Posterior cingulate gyrus (tissue), 11 donors: ENCODE data around the gene TMEM72.

Experiments used
- DNase-seq, 10 donors: peaks; one replicate each; pipeline versions ENCODE4 v3.0.0 to v3.0.0-alpha.2; 2020 to 2021; ENCODE audit warnings: mixed read lengths in 3 of 10
- intact Hi-C: fragments of 100-400 bp; cut with DNase I; formaldehyde crosslinking; loops from one replicate; pipeline ENCODE4 v1.15.1; 2023

Gene TMEM72

GRCh38 chr10:44962870-44963738 lies 52.0 kb downstream of the TMEM72 start:
- DNase-seq: peak in 5 of 10 donors; percentile 38 to 91 (median 81)
- intact Hi-C loops: no loop called here

GRCh38 chr10:44963772-44964633 lies 52.9 kb downstream of the TMEM72 start:
- peak; percentile 84 to 99 (median 94) for DNase-seq
- intact Hi-C loops: no loop called here

- no peak for DNase-seq
- intact Hi-C loops: no loop called here
Observed at GRCh38 chr10:44965104-44965503, 54.0 kb downstream of the TMEM72 start.

GRCh38 chr10:44965651-44966097 lies 54.5 kb downstream of the TMEM72 start:
- intact Hi-C loops: no loop called here
- peak in 4 of 10 donors; percentile 13 to 72 (median 35) for DNase-seq

GRCh38 chr10:44966129-44966815 lies 55.1 kb downstream of the TMEM72 start:
- peak in 2 of 10 donors; percentile 3 to 9 for DNase-seq
- intact Hi-C loops: no loop called here

GRCh38 chr10:44966816-44967509 lies 55.8 kb downstream of the TMEM72 start:
- DNase-seq: peak in 3 of 10 donors; percentile 8 to 58 (median 16)
- intact Hi-C loops: no loop called here

- intact Hi-C loops: no loop called here
- DNase-seq: peak in 3 of 10 donors; percentile 11 to 52 (median 18)
Observed at GRCh38 chr10:44967616-44968015, 56.5 kb downstream of the TMEM72 start.

- intact Hi-C loops: no loop called here
- peak in 5 of 10 donors; percentile 17 to 89 (median 69) for DNase-seq
Observed at GRCh38 chr10:44968091-44968490, 57.0 kb downstream of the TMEM72 start.

- peak in 3 of 10 donors; percentile 15 to 39 (median 36) for DNase-seq
- intact Hi-C loops: no loop called here
Observed at GRCh38 chr10:44968500-44969400, 57.6 kb downstream of the TMEM72 start.

- peak in 3 of 10 donors; percentile 53 to 82 (median 74) for DNase-seq
- intact Hi-C loops: loop anchor here (5.0 to 10.0 kb wide), 2 partner anchors 93 to 585 kb away; partner anchors contain the start of gene CXCL12
Observed at GRCh38 chr10:44969854-44970253, 58.7 kb downstream of the TMEM72 start.

GRCh38 chr10:44970812-44971395 lies 59.8 kb downstream of the TMEM72 start:
- DNase-seq: peak in 1 of 10 donors; percentile 60
- intact Hi-C loops: loop anchor here (5.0 to 10.0 kb wide), 2 partner anchors 94 to 586 kb away; partner anchors contain the start of gene CXCL12

GRCh38 chr10:44971434-44971833 lies 60.3 kb downstream of the TMEM72 start:
- DNase-seq: peak in 3 of 10 donors; percentile 55 to 68 (median 55)
- intact Hi-C loops: loop anchor here (5.0 to 10.0 kb wide), 2 partner anchors 94 to 587 kb away; partner anchors contain the start of gene CXCL12

GRCh38 chr10:44971935-44972757 lies 61.0 kb downstream of the TMEM72 start:
- intact Hi-C loops: loop anchor here (5.0 to 10.0 kb wide), 2 partner anchors 95 to 587 kb away; partner anchors contain the start of gene CXCL12
- peak in 2 of 10 donors; percentile 27 to 52 for DNase-seq

- intact Hi-C loops: loop anchor here (5.0 to 10.0 kb wide), 2 partner anchors 96 to 588 kb away; partner anchors contain the start of gene CXCL12
- DNase-seq: peak in 3 of 10 donors; percentile 57 to 71 (median 63)
Observed at GRCh38 chr10:44972874-44973306, 61.8 kb downstream of the TMEM72 start.

GRCh38 chr10:44973323-44974081 lies 62.4 kb downstream of the TMEM72 start:
- DNase-seq: peak in 1 of 10 donors; percentile 76

More at GRCh38 chr10:44973323-44974081, 62.4 kb downstream of the TMEM72 start:
- intact Hi-C loops: loop anchor here (5.0 to 10.0 kb wide), 2 partner anchors 96 to 589 kb away; partner anchors contain the start of gene CXCL12
